Suprapubic skin (tissue), 4 donors: ENCODE data around the gene FKBP10. TPM values are rescaled to one million over a fixed set of nuclear protein-coding genes. Genes with fewer than 3 reads are reported as not detected.

ENCODE experiments used
- DNase-seq, 2 donors: peaks; one replicate each; pipeline ENCODE4 v3.0.0-alpha.2; 2019; ENCODE audit warnings: low spot score in 2 of 2
- H3K27ac ChIP-seq: fragments of 200-600 bp; sonication (generic); one replicate; pipeline ENCODE4 v1.5.1; 2019
- H3K27me3 ChIP-seq: fragments of 200-600 bp; sonication (generic); one replicate; pipeline ENCODE4 v1.5.1; 2019
- H3K36me3 ChIP-seq: fragments of 200-600 bp; sonication (generic); one replicate; pipeline ENCODE4 v1.5.1; 2019
- H3K4me1 ChIP-seq: fragments of 200-600 bp; sonication (generic); one replicate; pipeline ENCODE4 v1.5.1; 2019
- H3K4me3 ChIP-seq: fragments of 200-600 bp; sonication (generic); one replicate; pipeline ENCODE4 v1.5.1; 2019; ENCODE audit warnings: mild to moderate bottlenecking
- H3K9me3 ChIP-seq: fragments of 200-600 bp; sonication (generic); one replicate; pipeline ENCODE4 v1.5.1; 2019
- CTCF ChIP-seq, 2 donors: fragments of 200-600 bp in 1 of 2; fragments of 450-650 bp in 1 of 2; sonication (generic) in 1 of 2; IDR thresholded peaks; one replicate each; pipeline ENCODE4 v1.5.1; 2016 to 2019; ENCODE audit warnings: antibody characterized with exemption in 2 of 2, mild to moderate bottlenecking in 1 of 2, moderate library complexity in 1 of 2
- EP300 ChIP-seq: sonication (generic); formaldehyde crosslinking; IDR thresholded peaks from one replicate; pipeline ENCODE4 v1.6.1; 2017; ENCODE audit warnings: antibody characterized with exemption
- POLR2A ChIP-seq, 2 donors: fragments of 450-650 bp; IDR thresholded peaks; one replicate each; pipeline ENCODE4 v1.6.1; 2017; ENCODE audit warnings: antibody characterized with exemption in 2 of 2, mild to moderate bottlenecking in 2 of 2, moderate library complexity in 2 of 2
- POLR2AphosphoS5 ChIP-seq, 3 donors: sonication (generic); formaldehyde crosslinking; IDR thresholded peaks; one replicate each; pipeline ENCODE4 v1.6.1; 2017; ENCODE audit warnings: antibody characterized with exemption in 3 of 3
- WGBS: methylation state at CpG from one replicate; pipeline ENCODE4 v1.1.5; 2018; 5-methylcytosine and 5-hydroxymethylcytosine counted together
- total RNA-seq, 4 donors: library from RNA; depleted of rRNA; stranded (reverse); fragments of >200 nt; gene quantifications; one replicate each; pipeline ENCODE4 v1.1.0, GENCODE V29; 2016

FKBP10 gene
- total RNA-seq, 4 donors from 2014 or later, result 11.7 to 14.8 (median 12.4) TPM

DNA sequence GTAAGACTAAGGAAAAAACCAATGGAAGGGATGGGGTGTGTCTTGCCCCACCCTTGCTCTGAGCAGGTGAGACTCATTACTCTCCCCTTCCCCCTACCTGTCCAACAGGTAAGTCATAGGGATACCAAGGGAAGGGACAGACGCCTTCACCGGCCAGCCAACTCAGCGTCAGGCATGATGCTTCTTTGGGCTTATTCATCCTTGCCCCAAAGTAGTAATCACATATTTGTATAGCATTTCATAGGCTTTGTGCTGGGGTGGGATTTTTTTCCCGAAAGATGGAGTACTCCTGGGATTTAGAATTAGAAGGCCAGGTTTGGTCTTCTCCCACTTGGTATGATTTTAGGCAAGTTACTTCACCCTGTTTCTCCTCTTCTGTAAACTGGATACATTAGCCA, 25.8 kb upstream of the FKBP10 start:
- Histone ChIP-seq H3K4me1 (peaks cover 78% of the 10 kb centered on the region), H3K9me3 (no peaks in the 10 kb centered on the region), H3K27ac (peak overlapping the region; percentile 82), H3K36me3 (no peaks in the 10 kb centered on the region), H3K4me3 (peak overlapping the region; percentile 97), H3K27me3 (no peaks in the 10 kb centered on the region)
- TF ChIP-seq EP300, result no peak
- TF ChIP-seq POLR2A (IDR thresholded peaks at IDR 0.05), result no peak
- TF ChIP-seq POLR2AphosphoS5 (IDR thresholded peaks at IDR 0.05), result no peak
- DNase-seq, result no peak
- 21% methylated on average over 4 of the region's 4 CpGs for WGBS

GRCh38 chr17:41792845-41793783, 19.7 kb upstream of the FKBP10 start:
- Histone ChIP-seq H3K27ac (peak overlapping the region; percentile 94), H3K27me3 (no peaks in the 10 kb centered on the region), H3K9me3 (no peaks in the 10 kb centered on the region), H3K4me1 (peaks cover 67% of the 10 kb centered on the region), H3K4me3 (peak overlapping the region; percentile 31), H3K36me3 (no peaks in the 10 kb centered on the region)
- peak in 1 of 2 donors; percentile 76 for DNase-seq
- 33% methylated on average over 15 of the region's 22 CpGs for WGBS
- TF ChIP-seq CTCF (IDR thresholded peaks at IDR 0.05) (no peak), POLR2A (IDR thresholded peaks at IDR 0.05) (no peak), EP300 (no peak), POLR2AphosphoS5 (IDR thresholded peaks at IDR 0.05) (peak in 1 of 3 donors; percentile 66)

DNA sequence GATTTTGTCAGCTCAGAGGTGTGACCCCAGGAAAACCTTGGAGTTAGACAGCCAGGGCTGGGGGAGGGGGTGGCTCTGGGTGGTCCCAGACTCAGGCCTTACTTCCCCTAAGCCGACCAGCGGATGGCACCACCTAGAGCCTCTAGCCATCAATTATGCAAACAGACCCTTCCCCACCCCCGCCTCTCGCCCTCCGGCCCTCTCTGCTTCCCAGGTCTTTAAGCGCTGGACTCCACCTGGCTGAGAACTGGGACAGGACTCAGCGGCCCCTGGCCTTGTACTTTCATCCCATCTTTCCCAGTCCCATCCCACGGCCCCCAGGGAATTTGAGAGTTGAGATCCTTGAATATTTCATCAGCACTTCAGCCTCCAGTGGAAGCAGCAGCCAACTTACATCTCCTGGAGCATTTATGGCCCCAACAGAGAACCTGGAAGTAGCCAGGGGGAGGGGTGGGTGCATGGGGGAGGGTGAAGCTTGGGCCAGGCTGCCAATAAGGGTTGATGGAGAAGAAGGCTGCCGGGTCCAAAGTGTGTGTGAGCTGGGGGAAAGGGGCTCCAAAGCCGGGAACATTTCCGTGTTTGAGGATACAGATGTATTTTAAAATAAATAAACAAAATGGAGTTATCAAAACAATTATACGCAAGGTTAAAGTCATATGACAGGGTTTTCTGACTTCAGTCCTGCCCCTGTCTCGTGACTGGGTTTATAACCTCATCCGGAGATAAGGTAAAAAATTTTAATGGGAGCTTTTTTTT, 18.8 kb upstream of the FKBP10 start:
- Histone ChIP-seq H3K4me3 (peak overlapping the region; percentile 31), H3K27me3 (no peaks in the 10 kb centered on the region), H3K4me1 (peaks cover 58% of the 10 kb centered on the region), H3K36me3 (no peaks in the 10 kb centered on the region), H3K27ac (peak overlapping the region; percentile 94), H3K9me3 (no peaks in the 10 kb centered on the region)
- no peak for DNase-seq
- WGBS, result 62% methylated on average over 14 of the region's 14 CpGs
- no peak for TF ChIP-seq POLR2AphosphoS5 (IDR thresholded peaks at IDR 0.05)
- TF ChIP-seq EP300, result no peak
- no peak for TF ChIP-seq POLR2A (IDR thresholded peaks at IDR 0.05)
- TF ChIP-seq CTCF (IDR thresholded peaks at IDR 0.05), result no peak

GRCh38 chr17:41794540-41794975, 18.2 kb upstream of the FKBP10 start:
- Histone ChIP-seq H3K9me3 (no peaks in the 10 kb centered on the region), H3K36me3 (no peaks in the 10 kb centered on the region), H3K4me1 (peaks cover 56% of the 10 kb centered on the region), H3K27ac (peak overlapping the region; percentile 94), H3K27me3 (no peaks in the 10 kb centered on the region), H3K4me3 (no peak overlapping the region)
- TF ChIP-seq POLR2AphosphoS5 (IDR thresholded peaks at IDR 0.05), result no peak
- TF ChIP-seq POLR2A (IDR thresholded peaks at IDR 0.05), result no peak
- no peak for TF ChIP-seq CTCF (IDR thresholded peaks at IDR 0.05)
- no peak for TF ChIP-seq EP300
- WGBS, result 94% methylated on average over 5 of the region's 5 CpGs
- no peak for DNase-seq

DNA sequence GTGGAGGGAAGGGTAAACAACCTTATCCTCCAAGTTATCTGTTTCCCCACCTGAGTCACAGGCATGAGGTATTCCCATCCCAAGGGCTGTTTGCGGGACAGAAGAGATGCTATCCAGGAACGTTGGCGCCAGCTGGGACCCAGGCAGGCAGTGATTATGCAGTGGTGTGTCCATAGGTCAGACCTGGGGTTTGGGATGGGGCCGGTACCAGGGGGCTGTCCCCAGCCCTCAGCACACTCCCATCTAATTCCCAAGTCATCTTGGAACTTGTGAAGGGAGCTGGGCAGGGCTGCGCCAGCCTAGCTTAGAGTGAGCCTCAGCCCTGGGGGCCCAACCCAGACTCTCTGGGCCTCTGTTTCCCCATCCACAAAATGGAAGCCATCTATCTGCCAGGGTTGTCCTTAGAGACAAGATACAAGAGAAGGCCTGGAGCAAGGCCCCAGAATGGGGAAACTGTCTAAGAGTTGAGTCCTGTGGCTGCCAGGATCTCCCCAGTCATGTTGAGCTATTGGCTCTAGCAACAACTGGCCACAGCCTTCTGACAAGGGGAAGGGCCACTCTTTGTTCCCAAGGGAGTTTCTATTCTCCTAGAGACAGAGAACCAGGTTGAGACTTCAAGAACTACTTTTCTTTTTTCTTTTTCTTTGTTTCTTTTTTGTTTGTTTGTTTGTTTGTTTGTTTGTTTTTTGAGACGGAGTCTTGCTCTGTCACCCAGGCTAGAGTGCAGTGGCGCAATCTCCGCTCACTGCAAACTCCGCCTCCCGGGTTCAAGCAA, 16.5 kb upstream of the FKBP10 start:
- TF ChIP-seq POLR2AphosphoS5 (IDR thresholded peaks at IDR 0.05), result no peak
- Histone ChIP-seq H3K36me3 (no peaks in the 10 kb centered on the region), H3K9me3 (no peaks in the 10 kb centered on the region), H3K4me3 (no peak overlapping the region), H3K27ac (no peak overlapping the region), H3K27me3 (no peaks in the 10 kb centered on the region), H3K4me1 (peaks cover 60% of the 10 kb centered on the region)
- no peak for DNase-seq
- 86% methylated on average over 9 of the region's 10 CpGs for WGBS
